Glutamatergic neuron (in vitro differentiated cells): ENCODE measurements around the gene GSTA4. TPM values are rescaled to one million over a fixed set of nuclear protein-coding genes. Genes with fewer than 3 reads are reported as not detected.

Source experiments
- DNase-seq: peaks from one replicate; pipeline ENCODE4 v3.0.0; 2022
- H3K27ac Mint-ChIP-seq: one replicate; pipeline ENCODE4 v1.8.0; 2020; ENCODE audit warnings: mild to moderate bottlenecking, mixed read lengths, inconsistent platforms; ENCODE audit not compliant: unreplicated experiment
- H3K27me3 Mint-ChIP-seq: one replicate; pipeline ENCODE4 v1.8.0; 2020; ENCODE audit warnings: mild to moderate bottlenecking, moderate library complexity, mixed read lengths, inconsistent platforms; ENCODE audit not compliant: unreplicated experiment
- H3K36me3 Mint-ChIP-seq: one replicate; pipeline ENCODE4 v1.8.0; 2020; ENCODE audit warnings: mild to moderate bottlenecking, mixed read lengths, inconsistent platforms; ENCODE audit not compliant: unreplicated experiment
- H3K4me1 Mint-ChIP-seq: one replicate; pipeline ENCODE4 v1.8.0; 2020; ENCODE audit warnings: mild to moderate bottlenecking, low read depth, mixed read lengths, inconsistent platforms; ENCODE audit not compliant: unreplicated experiment
- H3K4me3 Mint-ChIP-seq: one replicate; pipeline ENCODE4 v1.8.0; 2020; ENCODE audit warnings: mild to moderate bottlenecking, mixed read lengths, inconsistent platforms; ENCODE audit not compliant: unreplicated experiment
- H3K9me3 Mint-ChIP-seq: one replicate; pipeline ENCODE4 v1.8.0; 2020; ENCODE audit warnings: mild to moderate bottlenecking, moderate library complexity, mixed read lengths, inconsistent platforms; ENCODE audit not compliant: unreplicated experiment
- total RNA-seq: library from RNA; stranded (reverse); fragmentation: NEBNext Ultra II Directional; extraction: Animal tissue kit (Norgen Biotek cat#: 25700); gene quantifications from one replicate; pipeline ENCODE4 v1.2.1, GENCODE V29; 2021; ENCODE audit not compliant: unreplicated experiment
- TF ChIP-seq, protein P1 (sequence below): fragments of 200-600 bp; sonication (generic); IDR thresholded peaks from one replicate; pipeline ENCODE4 v1.5.0; 2021; ENCODE audit not compliant: partially characterized antibody, unreplicated experiment

The GSTA4 gene
- total RNA-seq, 1 donor from 2014 or later: 81.1 TPM

DNA sequence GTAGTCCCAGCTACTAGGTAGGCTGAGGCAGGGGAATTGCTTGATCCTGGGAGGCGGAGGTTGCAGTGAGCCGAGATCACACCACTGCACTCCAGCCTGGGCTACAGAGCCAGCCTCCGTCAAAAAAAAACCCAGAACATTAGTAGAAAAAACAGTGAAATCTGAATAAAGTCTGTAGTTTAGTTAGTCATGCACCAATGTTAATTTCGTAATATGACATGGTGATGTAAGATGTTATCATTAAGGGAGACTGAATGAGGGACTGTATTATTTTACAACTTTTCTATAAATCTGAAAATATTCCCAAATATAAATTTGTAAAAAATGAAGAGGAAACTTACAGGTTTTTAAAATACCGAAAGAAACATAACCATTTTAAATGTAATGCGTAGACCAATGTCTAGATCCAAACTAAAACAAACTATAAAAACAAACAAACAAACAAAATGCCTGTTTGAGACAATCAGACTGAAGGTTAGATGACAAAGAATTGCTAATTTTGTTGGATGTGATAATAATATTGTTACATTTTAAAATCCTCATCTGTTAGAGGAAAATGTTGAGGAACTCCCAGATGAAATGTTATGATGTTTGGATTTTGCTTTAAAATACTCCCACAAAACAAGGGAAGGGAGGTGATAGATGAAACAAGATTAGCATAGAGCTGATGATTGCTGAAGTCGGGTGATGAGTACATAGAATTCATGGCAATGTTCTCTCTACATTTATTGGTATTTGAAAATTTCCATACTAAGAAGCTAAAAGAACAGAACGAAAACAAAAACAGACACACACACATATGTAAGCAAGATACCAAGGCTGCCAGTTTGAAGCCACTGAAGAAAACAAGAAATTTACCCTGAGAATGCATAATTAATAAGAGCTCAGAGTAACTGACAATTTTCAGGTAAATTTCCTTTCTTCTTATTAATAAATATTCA lies 1.8 kb downstream of the GSTA4 start:
- DNase-seq: no peak
- H3K4me1 Mint-ChIP-seq: peaks cover 9% of the 10 kb centered on the region
- peaks cover 5% of the 10 kb centered on the region for H3K36me3 Mint-ChIP-seq
- H3K4me3 Mint-ChIP-seq: peak overlapping the region; percentile 96
- peak overlapping the region; percentile 99 for H3K27ac Mint-ChIP-seq
- TF ChIP-seq, protein P1, sequence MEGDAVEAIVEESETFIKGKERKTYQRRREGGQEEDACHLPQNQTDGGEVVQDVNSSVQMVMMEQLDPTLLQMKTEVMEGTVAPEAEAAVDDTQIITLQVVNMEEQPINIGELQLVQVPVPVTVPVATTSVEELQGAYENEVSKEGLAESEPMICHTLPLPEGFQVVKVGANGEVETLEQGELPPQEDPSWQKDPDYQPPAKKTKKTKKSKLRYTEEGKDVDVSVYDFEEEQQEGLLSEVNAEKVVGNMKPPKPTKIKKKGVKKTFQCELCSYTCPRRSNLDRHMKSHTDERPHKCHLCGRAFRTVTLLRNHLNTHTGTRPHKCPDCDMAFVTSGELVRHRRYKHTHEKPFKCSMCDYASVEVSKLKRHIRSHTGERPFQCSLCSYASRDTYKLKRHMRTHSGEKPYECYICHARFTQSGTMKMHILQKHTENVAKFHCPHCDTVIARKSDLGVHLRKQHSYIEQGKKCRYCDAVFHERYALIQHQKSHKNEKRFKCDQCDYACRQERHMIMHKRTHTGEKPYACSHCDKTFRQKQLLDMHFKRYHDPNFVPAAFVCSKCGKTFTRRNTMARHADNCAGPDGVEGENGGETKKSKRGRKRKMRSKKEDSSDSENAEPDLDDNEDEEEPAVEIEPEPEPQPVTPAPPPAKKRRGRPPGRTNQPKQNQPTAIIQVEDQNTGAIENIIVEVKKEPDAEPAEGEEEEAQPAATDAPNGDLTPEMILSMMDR: no peak
- peaks cover 27% of the 10 kb centered on the region for H3K9me3 Mint-ChIP-seq
- peaks cover 22% of the 10 kb centered on the region for H3K27me3 Mint-ChIP-seq

DNA sequence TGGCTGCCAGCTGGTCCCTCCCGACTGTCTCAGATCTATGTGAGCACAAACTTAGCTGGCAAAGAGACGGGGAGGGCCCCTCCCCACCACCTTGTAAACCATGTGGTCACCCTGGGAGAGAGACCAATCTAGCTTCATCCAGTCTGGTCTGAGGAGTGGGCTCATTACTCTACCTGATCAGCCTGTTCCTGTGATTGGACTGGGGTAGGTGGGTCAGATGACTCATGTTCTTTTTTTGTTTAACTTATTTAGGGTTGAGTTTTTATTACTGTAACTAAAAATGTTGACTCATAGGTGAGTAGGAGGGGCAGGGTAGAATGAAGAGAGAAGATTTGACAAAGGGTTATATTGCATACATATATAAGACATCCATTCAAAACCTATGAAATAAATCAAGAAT lies 4.7 kb downstream of the GSTA4 start:
- Mint-ChIP-seq H3K4me3 (no peak overlapping the region), H3K27me3 (peaks cover 13% of the 10 kb centered on the region), H3K36me3 (peaks cover 5% of the 10 kb centered on the region), H3K27ac (no peak overlapping the region), H3K9me3 (peaks cover 18% of the 10 kb centered on the region), H3K4me1 (peaks cover 6% of the 10 kb centered on the region)
- TF ChIP-seq, protein P1: no peak
- DNase-seq: no peak

DNA sequence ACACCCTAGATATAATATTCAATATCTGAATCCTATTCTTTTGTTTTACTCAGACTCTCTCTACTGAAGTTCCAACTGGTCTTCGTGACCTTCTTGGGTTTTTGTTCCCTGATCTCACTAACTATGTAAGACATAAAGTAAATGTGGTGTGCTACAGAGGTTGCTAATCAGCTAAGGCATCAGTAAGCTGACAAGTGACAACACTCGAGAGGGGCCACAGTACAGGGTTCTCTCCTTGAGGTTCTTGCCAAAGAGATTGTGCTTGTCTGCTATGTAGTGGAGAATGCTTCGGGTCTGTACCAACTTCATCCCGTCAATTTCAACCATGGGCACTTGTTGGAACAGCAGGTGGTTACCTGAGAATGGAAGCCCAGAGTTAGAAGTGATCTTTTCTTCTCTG lies 9.9 kb downstream of the GSTA4 start:
- Mint-ChIP-seq H3K4me1 (no peaks in the 10 kb centered on the region), H3K9me3 (no peaks in the 10 kb centered on the region), H3K27me3 (no peaks in the 10 kb centered on the region), H3K27ac (no peak overlapping the region), H3K4me3 (no peak overlapping the region), H3K36me3 (peaks cover 2% of the 10 kb centered on the region)
- DNase-seq: no peak
- TF ChIP-seq, protein P1: no peak

DNA sequence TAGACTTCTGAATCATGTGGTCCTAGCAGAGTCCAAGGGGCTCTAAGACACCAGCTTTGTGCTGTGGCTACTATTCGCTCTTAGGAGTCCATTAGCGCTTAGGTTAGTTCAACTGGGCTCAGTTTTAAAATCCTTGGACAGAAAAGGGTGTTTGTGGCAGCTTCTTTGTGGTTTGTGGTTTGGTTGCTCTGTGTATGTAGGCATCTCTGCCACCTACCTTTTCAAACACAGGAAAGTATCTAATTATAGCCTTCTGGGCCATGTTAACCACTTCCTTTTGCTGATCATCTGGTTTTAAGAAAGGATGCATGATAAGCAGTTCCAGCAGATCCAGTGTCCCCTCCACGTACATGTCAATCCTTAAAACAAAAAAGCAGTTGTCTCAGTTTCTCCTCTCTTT lies 10.8 kb downstream of the GSTA4 start:
- no peak for DNase-seq
- H3K4me1 Mint-ChIP-seq: no peaks in the 10 kb centered on the region
- H3K9me3 Mint-ChIP-seq: no peaks in the 10 kb centered on the region
- TF ChIP-seq, protein P1: no peak
- H3K36me3 Mint-ChIP-seq: no peaks in the 10 kb centered on the region
- H3K27ac Mint-ChIP-seq: no peak overlapping the region
- no peaks in the 10 kb centered on the region for H3K27me3 Mint-ChIP-seq
- H3K4me3 Mint-ChIP-seq: no peak overlapping the region

DNA sequence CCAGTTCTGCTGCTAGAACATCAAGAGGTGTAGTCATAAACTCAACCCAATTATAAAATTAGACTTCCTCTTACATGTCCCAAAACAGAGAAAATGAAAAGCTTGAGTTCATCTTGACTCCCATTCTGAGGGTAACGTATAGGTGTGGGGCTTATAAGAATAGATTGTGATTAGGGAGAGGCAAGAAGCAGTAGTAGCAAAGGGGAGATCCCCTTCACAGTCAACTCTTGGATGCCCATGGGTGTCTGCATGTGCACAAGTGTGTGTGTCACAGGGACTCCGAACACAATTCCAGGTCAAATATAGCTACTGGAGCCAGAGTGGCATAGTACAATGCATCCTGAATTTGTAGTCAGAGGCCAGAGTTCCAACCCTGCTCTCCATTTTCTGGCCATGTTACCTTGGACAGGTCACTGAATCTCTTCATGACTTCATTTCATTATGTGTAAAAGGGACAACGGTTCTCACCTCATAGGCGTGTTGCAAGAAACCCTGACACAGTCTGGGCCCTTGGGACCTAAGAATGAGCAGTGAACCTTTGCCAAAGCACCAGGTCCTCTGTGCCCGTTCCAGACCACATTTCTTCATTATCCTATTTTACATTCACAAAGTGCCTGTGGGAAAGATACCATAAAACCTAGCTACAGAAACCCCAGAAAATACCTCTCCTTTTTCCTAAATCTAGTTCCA lies 11.8 kb downstream of the GSTA4 start:
- Mint-ChIP-seq H3K4me3 (no peak overlapping the region), H3K4me1 (no peaks in the 10 kb centered on the region), H3K27ac (no peak overlapping the region), H3K27me3 (no peaks in the 10 kb centered on the region), H3K36me3 (no peaks in the 10 kb centered on the region), H3K9me3 (no peaks in the 10 kb centered on the region)
- TF ChIP-seq, protein P1: no peak
- no peak for DNase-seq
